Endothelial cell of umbilical vein (primary cell): Measurements from ENCODE around the gene SLC34A1. TPM values are rescaled to one million over a fixed set of nuclear protein-coding genes. Genes with fewer than 3 reads are reported as not detected.

Experiments
- BruUV-seq: library from RNA; stranded (reverse); fragments of 400-500 nt; replicated peaks from 2 replicates; lab custom pipeline; 2021; lab: Mats Ljungman, UMichigan
- CTCF ChIA-PET: fragments of 300-600, 350-600 bp; sonication (Branson Sonifier 250); formaldehyde crosslinking; loops from one replicate; lab custom pipeline; 2021; ENCODE audit warnings: antibody characterized with exemption, inconsistent platforms; lab: Charles Lee
- POLR2A ChIA-PET: fragments of 300-600, 350-600 bp; sonication (Branson Sonifier 250); formaldehyde crosslinking; loops from one replicate; lab custom pipeline; 2021; ENCODE audit warnings: antibody characterized with exemption, inconsistent platforms; lab: Charles Lee
- DNase-seq: peaks from one replicate; pipeline ENCODE4 v3.0.0-alpha.2; 2011; ENCODE audit warnings: low read depth, low spot score
- FAIRE-seq: peaks from 2 replicates; lab custom pipeline; 2011; peaks lifted over from hg19 to GRCh38; lab: Jason Lieb, UNC
- H2AFZ ChIP-seq: 2 replicates; pipeline ENCODE4 v1.6.0; 2012; ENCODE audit warnings: low read depth, low read length, control low read depth, inconsistent platforms
- H3K27ac ChIP-seq: 2 replicates; pipeline ENCODE4 v1.5.1; 2011; ENCODE audit warnings: low read depth, mild to moderate bottlenecking, control low read depth, low read length, moderate library complexity; ENCODE audit not compliant: insufficient read depth
- H3K27me3 ChIP-seq, 2 experiments: 2 replicates each; pipeline versions ENCODE4 v1.6.0 to v1.6.1; 2011; ENCODE audit warnings: low read length in 2 of 2, mixed read lengths in 1 of 2; ENCODE audit not compliant: control insufficient read depth in 2 of 2, insufficient read depth in 2 of 2
- H3K36me3 ChIP-seq, 2 experiments: 2 replicates in 1 of 2; 3 replicates in 1 of 2; pipeline ENCODE4 v1.5.1; 2011; ENCODE audit warnings: low read length in 2 of 2, mild to moderate bottlenecking in 1 of 2, moderate library complexity in 1 of 2; ENCODE audit not compliant: control insufficient read depth in 2 of 2, insufficient read depth in 2 of 2; ENCODE audit errors: extremely low read depth in 1 of 2
- H3K4me1 ChIP-seq: 3 replicates; pipeline ENCODE4 v1.5.1; 2011; ENCODE audit warnings: mild to moderate bottlenecking, low read length; ENCODE audit not compliant: control insufficient read depth, insufficient read depth; ENCODE audit errors: extremely low read depth
- H3K4me2 ChIP-seq: 2 replicates; pipeline ENCODE4 v1.6.1; 2011; ENCODE audit warnings: low read length, control low read depth, mixed read lengths; ENCODE audit not compliant: insufficient read depth
- H3K4me3 ChIP-seq, 3 experiments: fragments of 200-600 bp in 1 of 3; sonication (generic), shearing (Covaris generic) in 1 of 3; replicated peaks in 1 of 3; 2 replicates each; pipeline ENCODE4 v1.5.1; 2011 to 2016; ENCODE audit warnings: control low read depth in 3 of 3, low read length in 3 of 3, mild to moderate bottlenecking in 2 of 3, inconsistent platforms in 1 of 3, low read depth in 1 of 3, moderate library complexity in 1 of 3; ENCODE audit not compliant: insufficient read depth in 1 of 3
- H3K79me2 ChIP-seq: 2 replicates; pipeline ENCODE4 v1.6.0; 2012; ENCODE audit warnings: low read length, inconsistent platforms; ENCODE audit not compliant: control insufficient read depth, insufficient read depth
- H3K9ac ChIP-seq: replicated peaks from 2 replicates; pipeline ENCODE3; 2011; ENCODE audit warnings: low read length, control low read depth; ENCODE audit not compliant: insufficient read depth; ENCODE audit errors: extremely low read depth
- H3K9me1 ChIP-seq: replicated peaks from 3 replicates; pipeline ENCODE4 v1.6.0; 2011; ENCODE audit warnings: mild to moderate bottlenecking, low read length; ENCODE audit not compliant: control insufficient read depth, insufficient read depth; ENCODE audit errors: extremely low read depth
- H3K9me3 ChIP-seq: replicated peaks from 2 replicates; pipeline ENCODE4 v1.5.1; 2012; ENCODE audit warnings: low read length, inconsistent platforms; ENCODE audit not compliant: control insufficient read depth, insufficient read depth
- H4K20me1 ChIP-seq: replicated peaks from 2 replicates; pipeline ENCODE3; 2011; ENCODE audit warnings: mild to moderate bottlenecking, low read length; ENCODE audit not compliant: control insufficient read depth, insufficient read depth; ENCODE audit errors: extremely low read depth
- EZH2 ChIP-seq: IDR thresholded peaks from 2 replicates; pipeline ENCODE4 v1.6.1; 2012; ENCODE audit warnings: borderline replicate concordance, low read depth, mild to moderate bottlenecking, moderate library complexity, low read length, inconsistent platforms; ENCODE audit not compliant: severe bottlenecking
- FOS ChIP-seq: IDR thresholded peaks from 2 replicates; pipeline ENCODE4 v1.6.1; 2011; ENCODE audit warnings: mild to moderate bottlenecking, low read length, moderate library complexity, borderline replicate concordance; ENCODE audit not compliant: insufficient read depth
- GATA2 ChIP-seq: IDR thresholded peaks from 2 replicates; pipeline ENCODE4 v1.7.0; 2011; ENCODE audit warnings: low read depth, mild to moderate bottlenecking, moderate library complexity, mixed read lengths, low read length; ENCODE audit not compliant: insufficient read length, insufficient read depth
- JUN ChIP-seq: IDR thresholded peaks from 2 replicates; pipeline ENCODE4 v1.6.1; 2011; ENCODE audit warnings: borderline replicate concordance, low read depth; ENCODE audit not compliant: insufficient read length, insufficient read depth
- MYC ChIP-seq: IDR thresholded peaks from one replicate; pipeline ENCODE4 v1.6.1; 2011; ENCODE audit warnings: mild to moderate bottlenecking, low read depth, low read length
- POLR2A ChIP-seq: IDR thresholded peaks from 2 replicates; pipeline ENCODE4 v1.6.1; 2012; ENCODE audit warnings: low read depth, mild to moderate bottlenecking, control low read depth, low read length
- POLR2AphosphoS5 ChIP-seq: IDR thresholded peaks from 2 replicates; pipeline ENCODE4 v1.6.1; 2012; ENCODE audit warnings: low read depth, mild to moderate bottlenecking, control low read depth, low read length, moderate library complexity; ENCODE audit not compliant: insufficient read depth
- dilution Hi-C: fragments of 300-500 bp; cut with MboI; formaldehyde crosslinking; loops from one replicate; pipeline ENCODE4 v1.15.0; 2019; ENCODE audit warnings: low sequenced_read_pairs; ENCODE audit not compliant: extremely low pct_ligation_motif_present
- intact Hi-C: fragments of 100-400 bp; cut with micrococcal nuclease; formaldehyde crosslinking; loops from one replicate; pipeline ENCODE4 v1.10.0; 2022
- polyA plus RNA-seq, 4 experiments: library from polyadenylated mRNA; depleted of rRNA in 3 of 4; stranded (reverse) in 3 of 4; unstranded in 1 of 4; fragments of >200 nt; gene quantifications; 2 replicates each; pipeline versions ENCODE4 v1.2.1 to v1.2.3, GENCODE V29; 2011 to 2012; ENCODE audit warnings: missing spikeins in 1 of 4
- total RNA-seq: library from RNA; stranded (reverse); gene quantifications from 2 replicates; pipeline ENCODE4 v1.2.3, GENCODE V29; 2021
- TF ChIP-seq, protein P1 (sequence below): IDR thresholded peaks from 2 replicates; pipeline ENCODE4 v1.6.1; 2011; ENCODE audit not compliant: insufficient read depth, insufficient read length
- TF ChIP-seq, protein P2 (sequence below), 2 donors: IDR thresholded peaks; 1 replicate in 1 of 2; 2 replicates in 1 of 2; pipeline ENCODE4 v1.5.1; 2011; ENCODE audit warnings: low read length in 2 of 2, mild to moderate bottlenecking in 2 of 2, moderate library complexity in 2 of 2, control low read depth in 1 of 2, inconsistent platforms in 1 of 2, low read depth in 1 of 2; ENCODE audit not compliant: insufficient read depth in 1 of 2; ENCODE audit errors: extremely low read depth in 1 of 2

Gene SLC34A1
- total and polyA plus RNA-seq, 2 donors (not counting 3 experiments of a cell fraction or from before 2014, with no cell fraction given) = not detected

DNA sequence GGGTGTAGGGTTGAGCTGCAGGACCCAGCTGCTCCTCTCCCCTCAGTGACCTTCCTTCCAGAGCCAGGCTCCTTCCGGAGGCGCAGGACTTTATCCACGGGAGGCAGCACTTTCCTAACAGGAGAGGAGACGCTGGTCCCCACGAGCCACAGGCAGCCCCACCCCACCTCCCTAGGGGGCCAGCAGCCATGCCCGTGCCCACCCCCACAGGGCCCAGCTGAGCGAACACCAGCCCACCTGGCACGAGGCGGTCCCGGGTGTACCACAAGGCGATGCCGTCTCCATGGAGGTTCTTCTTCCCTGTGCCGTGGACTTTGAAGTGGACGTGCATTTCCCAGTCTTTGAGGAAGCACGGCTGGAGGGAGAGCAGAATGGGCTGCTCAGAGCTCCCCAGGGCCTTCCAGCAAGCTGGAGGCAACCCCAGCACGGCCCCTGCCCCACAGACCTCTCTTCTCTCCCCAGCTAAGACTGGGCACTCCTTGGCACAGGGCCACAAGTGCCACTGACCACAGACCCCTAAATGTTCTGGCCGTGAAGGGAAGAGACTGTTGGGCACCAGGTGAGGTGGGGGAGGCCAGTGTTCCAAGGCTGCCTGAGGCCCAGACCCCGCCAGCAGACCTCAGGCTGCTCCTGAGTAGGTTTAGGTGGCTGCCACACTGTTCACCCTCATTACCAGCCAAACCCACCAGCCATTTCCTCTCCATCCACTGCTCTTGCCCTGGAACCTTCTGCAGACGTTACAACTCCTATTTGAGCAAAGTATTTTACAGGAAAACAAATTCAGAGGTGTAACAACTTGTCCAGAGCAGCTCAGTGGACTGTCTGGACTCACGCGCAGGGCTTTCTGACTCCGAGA is 45.8 kb upstream of the SLC34A1 start:
- Histone ChIP-seq H2AFZ (no peak overlapping the region), H4K20me1 (peaks cover 3% of the 10 kb centered on the region), H3K9ac (no peak overlapping the region), H3K9me1 (no peaks in the 10 kb centered on the region), H3K27me3 (no peaks in the 10 kb centered on the region), H3K79me2 (peaks cover 21% of the 10 kb centered on the region), H3K9me3 (no peaks in the 10 kb centered on the region), H3K4me2 (no peak overlapping the region), H3K4me1 (no peaks in the 10 kb centered on the region), H3K36me3 (peaks cover 6 to 52% of the 10 kb centered on the region in 2 experiments), H3K4me3 (no peak overlapping the region), H3K27ac (no peak overlapping the region)
- no TSS peak for BruUV-seq
- FAIRE-seq (no peak), DNase-seq (no peak)
- ChIA-PET CTCF (interaction anchor here (1.0 kb wide), 1 partner anchor 29 kb away, joined by 4 read pairs; no protein-coding TSS in a partner anchor), POLR2A (no interaction called here)
- dilution Hi-C loops (no loop called here), intact Hi-C loops (no loop called here)
- no peak for TF ChIP-seq MYC
- no peak for TF ChIP-seq GATA2
- TF ChIP-seq POLR2A = no peak
- TF ChIP-seq, protein P1, sequence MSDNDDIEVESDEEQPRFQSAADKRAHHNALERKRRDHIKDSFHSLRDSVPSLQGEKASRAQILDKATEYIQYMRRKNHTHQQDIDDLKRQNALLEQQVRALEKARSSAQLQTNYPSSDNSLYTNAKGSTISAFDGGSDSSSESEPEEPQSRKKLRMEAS = no peak
- TF ChIP-seq POLR2AphosphoS5 = no peak
- TF ChIP-seq EZH2 = no peak
- TF ChIP-seq JUN = no peak
- TF ChIP-seq, protein P2, sequence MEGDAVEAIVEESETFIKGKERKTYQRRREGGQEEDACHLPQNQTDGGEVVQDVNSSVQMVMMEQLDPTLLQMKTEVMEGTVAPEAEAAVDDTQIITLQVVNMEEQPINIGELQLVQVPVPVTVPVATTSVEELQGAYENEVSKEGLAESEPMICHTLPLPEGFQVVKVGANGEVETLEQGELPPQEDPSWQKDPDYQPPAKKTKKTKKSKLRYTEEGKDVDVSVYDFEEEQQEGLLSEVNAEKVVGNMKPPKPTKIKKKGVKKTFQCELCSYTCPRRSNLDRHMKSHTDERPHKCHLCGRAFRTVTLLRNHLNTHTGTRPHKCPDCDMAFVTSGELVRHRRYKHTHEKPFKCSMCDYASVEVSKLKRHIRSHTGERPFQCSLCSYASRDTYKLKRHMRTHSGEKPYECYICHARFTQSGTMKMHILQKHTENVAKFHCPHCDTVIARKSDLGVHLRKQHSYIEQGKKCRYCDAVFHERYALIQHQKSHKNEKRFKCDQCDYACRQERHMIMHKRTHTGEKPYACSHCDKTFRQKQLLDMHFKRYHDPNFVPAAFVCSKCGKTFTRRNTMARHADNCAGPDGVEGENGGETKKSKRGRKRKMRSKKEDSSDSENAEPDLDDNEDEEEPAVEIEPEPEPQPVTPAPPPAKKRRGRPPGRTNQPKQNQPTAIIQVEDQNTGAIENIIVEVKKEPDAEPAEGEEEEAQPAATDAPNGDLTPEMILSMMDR (IDR thresholded peaks at IDR 0.05; ENCODE audit: extremely low read depth in 1 of 2, insufficient read depth in 1 of 2, low read depth in 1 of 2, low read length in 2 of 2) = no peak
- no peak for TF ChIP-seq FOS
